A673 (cell line): ENCODE data around the gene SLC35E4. TPM values are rescaled to one million over a fixed set of nuclear protein-coding genes. Genes with fewer than 3 reads are reported as not detected.
"Not testable (repeated sequence)": the region's sequence is repeated elsewhere in the genome, so short reads cannot be mapped to it uniquely, and the experiment has no call there.

Experiments used
- BruUV-seq: library from RNA; stranded (reverse); fragments of 400-500 nt; replicated peaks from 2 replicates; lab custom pipeline; 2021; lab: Mats Ljungman, UMichigan
- CTCF ChIA-PET: fragments of 300-600 bp; sonication (Branson Sonifier 250); formaldehyde crosslinking; loops from one replicate; lab custom pipeline; 2022; ENCODE audit warnings: antibody characterized with exemption; lab: Charles Lee
- POLR2A ChIA-PET: fragments of 300-600 bp; sonication (Branson Sonifier 250); formaldehyde crosslinking; loops from one replicate; lab custom pipeline; 2022; ENCODE audit warnings: antibody characterized with exemption; ENCODE audit not compliant: low non-redundant PET; lab: Charles Lee
- DNase-seq: peaks from one replicate; pipeline ENCODE4 v3.0.0-alpha.2; 2015; ENCODE audit warnings: low spot score
- H3K27ac ChIP-seq: fragments of 200-600 bp; sonication (generic); 2 replicates; pipeline ENCODE4 v1.5.1; 2016; ENCODE audit warnings: mixed run types, low read depth, mild to moderate bottlenecking, mixed read lengths, antibody characterized with exemption, low read length; ENCODE audit not compliant: poor library complexity, severe bottlenecking
- H3K27me3 ChIP-seq: fragments of 200-600 bp; sonication (generic); replicated peaks from 2 replicates; pipeline ENCODE4 v1.6.1; 2017; ENCODE audit warnings: mixed run types, low read depth, mild to moderate bottlenecking, mixed read lengths, antibody characterized with exemption, low read length; ENCODE audit not compliant: insufficient read depth, poor library complexity
- H3K36me3 ChIP-seq: fragments of 200-600 bp; sonication (generic); 2 replicates; pipeline ENCODE4 v1.6.1; 2016; ENCODE audit warnings: mixed run types, mild to moderate bottlenecking, mixed read lengths, antibody characterized with exemption, low read length; ENCODE audit not compliant: insufficient read depth, poor library complexity, severe bottlenecking
- H3K4me1 ChIP-seq: fragments of 200-600 bp; sonication (generic); 2 replicates; pipeline ENCODE4 v1.6.1; 2017; ENCODE audit warnings: mixed run types, mild to moderate bottlenecking, mixed read lengths, antibody characterized with exemption, low read length; ENCODE audit not compliant: insufficient read depth, poor library complexity, severe bottlenecking
- H3K4me3 ChIP-seq: fragments of 200-600 bp; sonication (generic); 2 replicates; pipeline ENCODE4 v1.5.1; 2016; ENCODE audit warnings: low read depth, mixed run types, mild to moderate bottlenecking, mixed read lengths, low read length; ENCODE audit not compliant: poor library complexity, severe bottlenecking
- H3K9me3 ChIP-seq: fragments of 200-600 bp; sonication (generic); 2 replicates; pipeline ENCODE4 v1.6.1; 2016; ENCODE audit warnings: mixed run types, low read depth, mild to moderate bottlenecking, mixed read lengths, antibody characterized with exemption, low read length; ENCODE audit not compliant: poor library complexity, severe bottlenecking
- CTCF ChIP-seq: fragments of 300-800, 200-600 bp; sonication (generic); conservative IDR thresholded peaks from 2 replicates; pipeline ENCODE4 v1.5.1; 2017; ENCODE audit warnings: low read depth, mild to moderate bottlenecking, antibody characterized with exemption, low read length, moderate library complexity, mixed read lengths
- EZH2 ChIP-seq: fragments of 200-600 bp; sonication (generic); IDR thresholded peaks from 2 replicates; pipeline ENCODE4 v1.6.1; 2017; ENCODE audit warnings: borderline replicate concordance, low read depth, mild to moderate bottlenecking, mixed read lengths, antibody characterized with exemption, low read length; ENCODE audit not compliant: poor library complexity, severe bottlenecking
- intact Hi-C: fragments of 100-400 bp; cut with micrococcal nuclease; formaldehyde crosslinking; loops from one replicate; pipeline ENCODE4 v1.10.0; 2022; ENCODE audit not compliant: unreplicated experiment
- total RNA-seq: library from RNA; stranded (reverse); gene quantifications from 2 replicates; pipeline ENCODE4 v1.2.3, GENCODE V29; 2021

Gene SLC35E4
- total RNA-seq, 1 experiment from 2014 or later = 2.4 TPM

DNA sequence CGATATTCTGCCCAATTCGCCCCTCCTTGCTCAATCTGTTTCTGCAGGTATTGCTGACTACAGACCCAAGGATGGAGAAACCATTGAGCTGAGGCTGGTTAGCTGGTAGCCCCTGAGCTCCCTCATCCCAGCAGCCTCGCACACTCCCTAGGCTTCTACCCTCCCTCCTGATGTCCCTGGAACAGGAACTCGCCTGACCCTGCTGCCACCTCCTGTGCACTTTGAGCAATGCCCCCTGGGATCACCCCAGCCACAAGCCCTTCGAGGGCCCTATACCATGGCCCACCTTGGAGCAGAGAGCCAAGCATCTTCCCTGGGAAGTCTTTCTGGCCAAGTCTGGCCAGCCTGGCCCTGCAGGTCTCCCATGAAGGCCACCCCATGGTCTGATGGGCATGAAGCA is 9.2 kb upstream of the SLC35E4 start:
- Histone ChIP-seq H3K27ac (no peak overlapping the region), H3K4me3 (no peak overlapping the region), H3K4me1 (no peaks in the 10 kb centered on the region), H3K9me3 (no peaks in the 10 kb centered on the region), H3K27me3 (no peaks in the 10 kb centered on the region), H3K36me3 (no peaks in the 10 kb centered on the region)
- no peak for DNase-seq
- TF ChIP-seq CTCF (no peak), EZH2 (no peak)
- ChIA-PET POLR2A (no interaction called here), CTCF (no interaction called here)
- no TSS peak for BruUV-seq
- intact Hi-C loops = no loop called here

DNA sequence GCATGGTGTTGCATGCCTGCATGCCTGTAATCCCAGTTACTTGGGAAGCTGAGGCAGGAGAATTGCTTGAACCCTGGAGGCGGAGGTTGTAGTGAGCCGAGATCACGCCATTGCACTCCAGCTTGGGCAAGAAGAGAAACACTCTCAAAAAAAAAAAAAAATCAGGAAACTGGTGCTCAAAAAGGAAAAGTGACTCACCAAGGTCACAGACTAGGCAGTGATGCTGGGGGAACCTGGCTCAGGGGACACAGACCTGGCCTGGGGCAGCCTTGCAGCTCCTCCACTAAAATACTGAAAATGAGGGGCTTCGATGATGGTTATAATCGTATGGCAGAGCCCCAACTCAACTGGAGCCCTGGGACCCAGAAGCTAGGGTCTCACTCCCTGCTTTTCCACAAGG is 8.1 kb upstream of the SLC35E4 start:
- no peak overlapping the region for H3K4me3 ChIP-seq
- CTCF ChIA-PET = no interaction called here
- no peak for DNase-seq
- H3K27me3 ChIP-seq = no peaks in the 10 kb centered on the region
- no TSS peak for BruUV-seq
- no peaks in the 10 kb centered on the region for H3K36me3 ChIP-seq
- no peak for TF ChIP-seq CTCF
- no peak for TF ChIP-seq EZH2
- no peak overlapping the region for H3K27ac ChIP-seq
- POLR2A ChIA-PET = interaction anchor here (0.7 kb wide), 1 partner anchor 184 kb away, joined by 3 read pairs; no protein-coding TSS in a partner anchor
- H3K9me3 ChIP-seq = no peaks in the 10 kb centered on the region
- no peaks in the 10 kb centered on the region for H3K4me1 ChIP-seq
- intact Hi-C loops = no loop called here

DNA sequence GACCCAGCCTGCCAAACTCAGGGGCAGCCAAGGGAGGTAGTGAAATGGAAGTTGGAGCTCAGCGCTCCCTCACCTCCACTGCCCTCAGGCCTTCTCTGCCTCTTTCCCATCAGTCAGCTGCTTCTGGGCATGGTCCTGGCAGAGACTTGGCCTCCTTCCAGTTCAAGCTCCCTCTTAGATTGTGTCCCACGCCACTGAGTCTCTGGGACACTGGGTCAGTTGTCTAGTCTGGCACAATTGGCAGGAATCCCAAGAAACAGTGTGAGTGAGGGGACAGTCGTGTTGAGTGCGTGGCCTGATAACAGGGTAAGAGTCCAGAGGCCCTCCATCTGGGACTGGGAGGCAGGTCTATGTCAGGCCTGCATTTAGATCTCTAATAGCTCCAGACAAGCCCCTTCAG is 7.1 kb upstream of the SLC35E4 start:
- ChIA-PET CTCF (interaction anchor here (0.6 kb wide), 1 partner anchor 293 kb away, joined by 6 read pairs; no protein-coding TSS in a partner anchor), POLR2A (no interaction called here)
- DNase-seq = no peak
- Histone ChIP-seq H3K4me1 (no peaks in the 10 kb centered on the region), H3K9me3 (no peaks in the 10 kb centered on the region), H3K27ac (no peak overlapping the region), H3K36me3 (no peaks in the 10 kb centered on the region), H3K4me3 (no peak overlapping the region), H3K27me3 (no peaks in the 10 kb centered on the region)
- TF ChIP-seq EZH2 = no peak
- no TSS peak for BruUV-seq
- intact Hi-C loops = no loop called here

GRCh38 chr22:30631469-30631868 is 4.1 kb upstream of the SLC35E4 start:
- H3K9me3 ChIP-seq, H3K27ac ChIP-seq, intact Hi-C loops, DNase-seq, H3K4me3 ChIP-seq, H3K27me3 ChIP-seq, BruUV-seq, POLR2A ChIA-PET, H3K36me3 ChIP-seq: not testable (repeated sequence)
- CTCF ChIA-PET = interaction anchor here (0.7 kb wide), 1 partner anchor 17 kb away, joined by 3 read pairs; no protein-coding TSS in a partner anchor
- H3K4me1 ChIP-seq = peaks cover 15% of the 10 kb centered on the region
